Epithelial cell of proximal tubule (primary cell): ENCODE measurements around the gene MYOG. TPM values are rescaled to one million over a fixed set of nuclear protein-coding genes. Genes with fewer than 3 reads are reported as not detected.

Experiments used
- DNase-seq: peaks from one replicate; pipeline ENCODE4 v3.0.0-alpha.2; 2011; ENCODE audit warnings: low read depth
- H3K4me3 ChIP-seq: 2 replicates; pipeline ENCODE4 v1.5.1; 2011; ENCODE audit warnings: low read depth, mild to moderate bottlenecking, low read length
- CTCF ChIP-seq: conservative IDR thresholded peaks from 2 replicates; pipeline ENCODE4 v1.5.1; 2012; ENCODE audit warnings: low read depth, mild to moderate bottlenecking, low read length
- total RNA-seq: library from RNA; depleted of rRNA; stranded (reverse); fragments of >200 nt; gene quantifications from 2 replicates; pipeline ENCODE4 v1.2.3, GENCODE V29; 2015

MYOG gene
- total RNA-seq, 1 donor from 2014 or later: not detected

DNA sequence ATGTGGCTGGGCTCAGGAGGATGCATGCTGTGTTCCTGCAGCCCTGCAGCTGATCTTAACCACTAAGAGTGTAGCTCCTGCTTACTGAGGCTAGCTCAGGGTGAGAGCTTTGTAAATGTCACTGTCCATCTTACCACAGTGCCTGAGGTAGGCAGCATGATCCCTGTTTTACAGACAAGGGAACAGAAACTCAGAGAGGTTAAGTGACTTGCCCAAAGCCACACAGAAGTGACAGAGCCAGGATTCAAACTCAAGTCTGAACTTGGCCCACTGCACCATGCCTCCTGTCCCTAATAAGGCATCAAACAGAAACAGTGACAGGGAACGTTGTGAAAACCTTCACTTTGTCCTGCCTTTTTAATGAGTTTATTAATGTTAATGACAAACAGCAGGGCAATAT, 31.6 kb downstream of the MYOG start:
- no peak for TF ChIP-seq CTCF
- no peak overlapping the region for H3K4me3 ChIP-seq
- no peak for DNase-seq

- DNase-seq: no peak
- H3K4me3 ChIP-seq: no peak overlapping the region
- TF ChIP-seq CTCF: no peak
Measured at GRCh38 chr1:203052601-203053000, 33.2 kb downstream of the MYOG start.

DNA sequence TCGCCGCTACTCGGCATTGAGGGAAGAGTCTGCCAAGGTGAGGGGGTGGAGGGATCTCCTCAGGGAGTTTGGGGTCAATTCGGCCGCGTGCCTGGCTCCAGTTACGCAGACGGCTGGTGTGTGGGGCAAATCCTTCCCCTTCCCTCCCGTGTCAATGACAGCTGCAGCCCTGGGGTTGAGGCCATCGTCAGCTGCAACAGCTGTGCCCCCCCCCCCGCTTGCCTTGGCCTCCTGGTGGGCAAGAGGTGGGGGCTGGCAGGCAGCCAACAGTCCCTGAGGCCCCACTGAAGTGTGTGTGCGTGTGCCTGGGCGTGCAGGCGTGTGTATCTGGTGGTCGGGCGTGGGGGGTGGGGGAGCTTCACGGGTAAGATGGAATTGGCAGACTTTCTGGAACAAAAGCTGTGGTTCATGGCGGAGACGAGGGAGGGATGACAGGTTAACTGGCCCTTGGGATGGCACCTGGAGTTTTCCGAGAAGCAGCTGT, 33.9 kb downstream of the MYOG start:
- no peak for DNase-seq
- no peak overlapping the region for H3K4me3 ChIP-seq
- no peak for TF ChIP-seq CTCF

- DNase-seq: no peak
- H3K4me3 ChIP-seq: no peak overlapping the region
- TF ChIP-seq CTCF: no peak
Measured at GRCh38 chr1:203050826-203051225, 35.0 kb downstream of the MYOG start.

- no peak for DNase-seq
Measured at GRCh38 chr1:203049576-203050180, 36.1 kb downstream of the MYOG start.

DNA sequence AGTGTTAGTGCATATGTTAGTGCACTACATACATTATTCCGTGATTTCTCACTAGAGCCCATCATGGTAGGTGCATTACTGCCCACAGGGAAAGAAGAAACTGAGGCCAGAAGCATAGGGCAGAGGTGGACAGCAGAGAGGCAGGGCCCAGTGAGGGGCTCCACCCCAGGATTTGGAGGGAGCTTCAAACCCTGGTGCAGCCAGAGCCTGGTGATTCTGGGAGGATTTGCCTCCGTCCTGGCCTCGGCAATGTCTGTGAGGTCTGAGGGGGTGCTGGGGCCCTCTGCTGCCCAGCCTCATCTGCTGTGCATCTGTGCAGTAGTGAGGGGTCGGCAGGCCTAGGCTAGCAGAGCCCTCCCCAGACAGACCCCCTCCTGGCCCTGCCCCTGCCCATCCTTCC, 36.7 kb downstream of the MYOG start:
- no peak for DNase-seq
- TF ChIP-seq CTCF: no peak
- no peak overlapping the region for H3K4me3 ChIP-seq

More at GRCh38 chr1:203049576-203050180, 36.1 kb downstream of the MYOG start:
- TF ChIP-seq CTCF: no peak
- H3K4me3 ChIP-seq: no peak overlapping the region

DNA sequence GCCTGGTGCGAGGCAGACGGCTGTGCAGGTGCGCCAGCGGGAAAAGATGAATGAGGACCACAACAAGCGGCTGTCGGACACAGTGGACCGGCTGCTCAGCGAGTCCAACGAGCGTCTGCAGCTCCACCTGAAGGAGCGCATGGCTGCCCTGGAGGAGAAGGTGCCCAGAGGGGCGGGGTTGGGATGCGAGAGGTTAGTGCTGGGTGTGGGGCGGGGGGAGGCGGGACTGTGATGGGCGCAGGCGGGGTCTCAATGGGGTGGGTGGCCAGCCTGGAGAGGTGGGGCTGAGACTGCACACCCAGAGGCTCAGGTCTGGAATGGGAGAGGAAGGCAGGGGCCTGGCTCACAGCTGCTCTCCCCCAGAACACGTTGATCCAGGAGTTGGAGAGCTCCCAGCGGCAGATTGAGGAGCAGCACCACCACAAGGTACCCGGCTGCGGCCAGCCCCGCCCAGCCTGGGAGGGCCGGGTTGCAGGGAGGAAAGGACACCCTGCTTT, 37.2 kb downstream of the MYOG start:
- no peak overlapping the region for H3K4me3 ChIP-seq
- no peak for DNase-seq
- TF ChIP-seq CTCF: no peak
